ENCODE measurements around the gene FAM222A. TPM values are rescaled to one million over a fixed set of nuclear protein-coding genes. Genes with fewer than 3 reads are reported as not detected.

The FAM222A gene
- total and polyA plus RNA-seq, 12 donors: 9.2 to 57.8 (median 25.3) TPM

DNA sequence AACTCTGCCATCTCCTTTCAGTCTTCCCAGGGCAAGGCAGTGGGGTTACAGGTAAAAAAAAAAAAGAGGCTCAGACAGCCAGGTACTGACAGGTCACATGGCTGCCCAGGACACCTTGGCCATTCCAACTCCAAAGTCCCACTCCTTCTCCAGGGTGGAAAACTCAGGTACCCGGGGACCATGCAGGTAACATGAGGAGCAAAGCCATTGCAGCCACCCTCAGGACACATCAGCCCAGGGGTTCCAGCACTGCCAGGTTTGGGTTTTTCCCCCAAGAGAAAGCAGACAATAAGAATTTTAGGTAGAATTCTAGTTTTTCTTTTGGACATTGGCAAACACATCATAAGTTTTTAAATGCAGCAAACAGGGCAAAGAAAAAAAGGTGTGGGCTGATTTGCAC, 15.3 kb downstream of the FAM222A start:
- Histone ChIP-seq H3K9me3 (replicated peaks in 1 of 3) (no peaks in the 10 kb centered on the region), H3K36me3 (replicated peaks in 1 of 2) (no peaks in the 10 kb centered on the region), H3K27me3 (no peaks in the 10 kb centered on the region), H3K4me1 (replicated peaks in 1 of 2) (peaks cover 9 to 24% of the 10 kb centered on the region in 2 donors), H3K4me3 (no peak overlapping the region), H3K27ac (no peak overlapping the region)
- TF ChIP-seq, protein P1, sequence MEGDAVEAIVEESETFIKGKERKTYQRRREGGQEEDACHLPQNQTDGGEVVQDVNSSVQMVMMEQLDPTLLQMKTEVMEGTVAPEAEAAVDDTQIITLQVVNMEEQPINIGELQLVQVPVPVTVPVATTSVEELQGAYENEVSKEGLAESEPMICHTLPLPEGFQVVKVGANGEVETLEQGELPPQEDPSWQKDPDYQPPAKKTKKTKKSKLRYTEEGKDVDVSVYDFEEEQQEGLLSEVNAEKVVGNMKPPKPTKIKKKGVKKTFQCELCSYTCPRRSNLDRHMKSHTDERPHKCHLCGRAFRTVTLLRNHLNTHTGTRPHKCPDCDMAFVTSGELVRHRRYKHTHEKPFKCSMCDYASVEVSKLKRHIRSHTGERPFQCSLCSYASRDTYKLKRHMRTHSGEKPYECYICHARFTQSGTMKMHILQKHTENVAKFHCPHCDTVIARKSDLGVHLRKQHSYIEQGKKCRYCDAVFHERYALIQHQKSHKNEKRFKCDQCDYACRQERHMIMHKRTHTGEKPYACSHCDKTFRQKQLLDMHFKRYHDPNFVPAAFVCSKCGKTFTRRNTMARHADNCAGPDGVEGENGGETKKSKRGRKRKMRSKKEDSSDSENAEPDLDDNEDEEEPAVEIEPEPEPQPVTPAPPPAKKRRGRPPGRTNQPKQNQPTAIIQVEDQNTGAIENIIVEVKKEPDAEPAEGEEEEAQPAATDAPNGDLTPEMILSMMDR (IDR thresholded peaks at IDR 0.05): no peak
- no peak for TF ChIP-seq POLR2A (IDR thresholded peaks at IDR 0.05)
- peak in 2 of 7 donors; percentile 3 to 35 for DNase-seq
- 70 to 81% (median 78%) methylated on average over 1 of the region's 1 CpG for WGBS, 4 donors
- intact Hi-C loops (cut with DNase I): no loop called here

DNA sequence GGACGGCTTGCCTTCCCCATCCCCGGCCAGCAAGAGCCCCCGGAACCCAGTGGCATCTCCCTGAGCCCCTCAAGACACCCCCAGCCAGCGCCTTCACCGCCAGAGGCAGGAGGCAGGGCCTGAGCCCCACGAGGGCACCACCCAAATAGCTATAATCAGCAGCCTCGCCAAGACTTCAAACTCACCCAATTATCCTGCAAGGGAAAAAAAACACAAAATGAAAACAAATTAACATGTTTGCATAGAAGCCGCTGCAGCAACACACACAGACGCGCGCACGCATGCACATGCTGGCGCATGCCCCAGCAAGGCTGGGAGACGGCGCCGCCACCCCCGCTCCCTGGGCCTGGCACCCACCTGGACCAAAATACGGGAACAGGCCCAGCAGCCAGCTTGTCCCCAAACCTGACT, 15.8 kb downstream of the FAM222A start:
- intact Hi-C loops (cut with DNase I): no loop called here
- H3K27me3 ChIP-seq: no peaks in the 10 kb centered on the region
- TF ChIP-seq POLR2A (IDR thresholded peaks at IDR 0.05): no peak
- TF ChIP-seq, protein P1 (IDR thresholded peaks at IDR 0.05): no peak
- H3K9me3 ChIP-seq (replicated peaks in 1 of 3): no peaks in the 10 kb centered on the region
- 86 to 92% (median 87%) methylated on average over 17 to 18 of the region's 18 CpGs for WGBS, 4 donors
- no peaks in the 10 kb centered on the region for H3K36me3 ChIP-seq (replicated peaks in 1 of 2)
- DNase-seq: peak in 3 of 7 donors; percentile 4 to 45 (median 10)
- H3K4me1 ChIP-seq (replicated peaks in 1 of 2): peaks cover 8 to 20% of the 10 kb centered on the region in 2 donors
- H3K4me3 ChIP-seq: no peak overlapping the region
- H3K27ac ChIP-seq: no peak overlapping the region

DNA sequence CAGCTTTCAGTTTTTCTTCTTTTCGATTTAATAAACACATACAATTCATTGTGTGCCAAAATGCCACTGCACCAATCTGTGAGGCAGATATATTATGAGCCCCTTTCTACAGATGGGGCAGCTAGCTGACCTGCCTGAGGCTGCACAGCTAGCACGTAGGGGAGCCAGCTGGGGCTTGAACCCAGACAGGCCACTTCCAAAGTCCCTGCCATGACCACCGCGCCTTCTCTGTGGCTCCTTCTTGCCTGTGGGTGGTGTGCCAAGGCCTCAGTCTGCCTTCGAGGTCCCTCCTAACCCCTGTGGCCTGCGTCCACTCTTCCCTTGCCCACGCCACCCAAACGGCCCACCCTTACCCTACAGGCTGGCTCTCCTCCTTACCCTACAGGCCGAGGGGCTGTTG, 16.2 kb downstream of the FAM222A start:
- peak in 2 of 7 donors; percentile 10 to 48 for DNase-seq
- H3K27ac ChIP-seq: no peak overlapping the region

DNA sequence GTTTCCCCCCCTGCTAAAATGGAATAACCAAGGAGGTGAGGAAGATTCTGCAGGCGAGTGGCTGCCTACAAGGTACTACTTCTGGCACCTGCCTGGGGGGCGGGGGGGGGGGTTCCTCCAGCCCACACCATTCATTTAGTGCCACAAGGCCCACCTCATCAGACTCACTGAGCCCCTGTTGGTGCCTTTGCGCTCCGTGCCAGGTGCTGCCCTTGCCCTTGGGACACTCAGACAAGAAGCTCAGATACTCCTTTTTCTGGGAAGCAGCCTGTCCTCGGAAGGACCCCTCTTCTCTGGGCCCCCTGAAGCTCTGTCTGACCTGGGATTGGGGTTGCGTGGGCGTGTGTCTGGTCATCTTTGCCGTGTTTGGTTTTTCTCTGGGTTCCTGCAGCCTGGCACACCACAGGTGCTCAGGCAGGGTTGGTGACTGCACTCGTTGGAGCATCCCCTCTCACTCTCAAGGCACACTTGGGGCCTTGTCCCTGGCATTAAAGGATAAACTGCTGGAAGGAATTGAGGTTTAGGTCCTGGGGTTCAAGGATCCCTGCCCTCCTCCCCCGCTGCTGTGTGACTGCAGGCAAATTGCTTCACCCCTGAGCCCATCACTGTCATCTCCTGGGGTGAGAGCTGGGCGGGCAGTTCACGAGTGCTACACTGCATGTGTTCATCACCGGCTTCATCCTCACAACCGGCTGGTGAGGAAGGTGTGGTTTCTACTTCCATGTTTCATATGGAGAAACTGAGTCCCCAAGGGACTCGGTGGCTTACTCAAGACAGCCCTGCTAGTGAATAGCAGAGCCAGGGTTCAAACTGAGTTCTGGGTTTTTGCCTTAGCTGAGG, 16.9 kb downstream of the FAM222A start:
- H3K27me3 ChIP-seq: no peaks in the 10 kb centered on the region
- no peaks in the 10 kb centered on the region for H3K9me3 ChIP-seq (replicated peaks in 1 of 3)
- intact Hi-C loops (cut with DNase I): no loop called here
- TF ChIP-seq POLR2A (IDR thresholded peaks at IDR 0.05): no peak
- 71 to 81% (median 77%) methylated on average over 5 to 15 of the region's 15 CpGs for WGBS, 4 donors
- no peaks in the 10 kb centered on the region for H3K36me3 ChIP-seq (replicated peaks in 1 of 2)
- no peak overlapping the region for H3K27ac ChIP-seq
- no peak overlapping the region for H3K4me3 ChIP-seq
- peak in 3 of 7 donors; percentile 11 to 50 (median 12) for DNase-seq
- H3K4me1 ChIP-seq (replicated peaks in 1 of 2): peaks cover 9 to 19% of the 10 kb centered on the region in 2 donors

More for the DNA sequence above, 16.2 kb downstream of the FAM222A start:
- no peaks in the 10 kb centered on the region for H3K36me3 ChIP-seq (replicated peaks in 1 of 2)
- peaks cover 8 to 15% of the 10 kb centered on the region in 2 donors for H3K4me1 ChIP-seq (replicated peaks in 1 of 2)
- H3K27me3 ChIP-seq: no peaks in the 10 kb centered on the region
- intact Hi-C loops (cut with DNase I): no loop called here
- TF ChIP-seq, protein P1 (IDR thresholded peaks at IDR 0.05): no peak
- no peak for TF ChIP-seq POLR2A (IDR thresholded peaks at IDR 0.05)
- H3K4me3 ChIP-seq: no peak overlapping the region
- no peaks in the 10 kb centered on the region for H3K9me3 ChIP-seq (replicated peaks in 1 of 3)
- 84 to 89% (median 86%) methylated on average over 9 of the region's 9 CpGs for WGBS, 4 donors
